HEK293 (cell line): ENCODE measurements around the gene MED25.

Source experiments
- IKZF3 ChIP-seq: fragments of 450-650 bp; IDR thresholded peaks from 2 replicates; pipeline ENCODE4 v1.5.0; 2018; ENCODE audit warnings: missing biosample characterization, mild to moderate bottlenecking, missing genetic modification characterization, moderate library complexity
- PBX3 ChIP-seq: sonication (generic); formaldehyde crosslinking; IDR thresholded peaks from 2 replicates; pipeline ENCODE4 v1.8.1; 2022; ENCODE audit warnings: mild to moderate bottlenecking, moderate library complexity, missing genetic modification reagents
- REST ChIP-seq: fragments of 450-650 bp; formaldehyde crosslinking; IDR thresholded peaks from 2 replicates; pipeline ENCODE4 v1.5.1; 2016; ENCODE audit warnings: missing biosample characterization, missing genetic modification characterization
- WT1 ChIP-seq: fragments of 450-650 bp; formaldehyde crosslinking; IDR thresholded peaks from 2 replicates; pipeline ENCODE4 v1.5.1; 2016; ENCODE audit warnings: missing biosample characterization, missing genetic modification characterization
- ZFHX2 ChIP-seq: fragments of 450-650 bp; formaldehyde crosslinking; conservative IDR thresholded peaks from 2 replicates; pipeline ENCODE4 v1.5.1; 2016; ENCODE audit warnings: missing biosample characterization, missing genetic modification characterization
- ZFP69B ChIP-seq: fragments of 450-650 bp; formaldehyde crosslinking; IDR thresholded peaks from 2 replicates; pipeline ENCODE4 v1.5.1; 2016; ENCODE audit warnings: missing biosample characterization, missing genetic modification characterization
- ZNF140 ChIP-seq: fragments of 450-650 bp; formaldehyde crosslinking; IDR thresholded peaks from 2 replicates; pipeline ENCODE4 v1.5.1; 2016; ENCODE audit warnings: missing biosample characterization, missing genetic modification characterization
- ZNF146 ChIP-seq: fragments of 450-650 bp; formaldehyde crosslinking; IDR thresholded peaks from 2 replicates; pipeline ENCODE4 v1.5.1; 2016; ENCODE audit warnings: missing biosample characterization, missing genetic modification characterization
- ZNF184 ChIP-seq: fragments of 450-650 bp; IDR thresholded peaks from 2 replicates; pipeline ENCODE4 v1.5.1; 2018; ENCODE audit warnings: missing biosample characterization, mild to moderate bottlenecking, missing genetic modification characterization
- ZNF2 ChIP-seq: fragments of 450-650 bp; formaldehyde crosslinking; IDR thresholded peaks from 2 replicates; pipeline ENCODE4 v1.5.1; 2016; ENCODE audit warnings: missing biosample characterization, missing genetic modification characterization
- ZNF214 ChIP-seq: fragments of 450-650 bp; formaldehyde crosslinking; IDR thresholded peaks from 2 replicates; pipeline ENCODE4 v1.5.1; 2017; ENCODE audit warnings: missing biosample characterization, mild to moderate bottlenecking, missing genetic modification characterization, borderline replicate concordance
- ZNF324 ChIP-seq: fragments of 450-650 bp; formaldehyde crosslinking; IDR thresholded peaks from 2 replicates; pipeline ENCODE4 v1.5.1; 2016; ENCODE audit warnings: missing biosample characterization, missing genetic modification characterization
- ZNF341 ChIP-seq: fragments of 450-650 bp; formaldehyde crosslinking; IDR thresholded peaks from 2 replicates; pipeline ENCODE4; 2016; ENCODE audit warnings: low read depth, missing biosample characterization, missing genetic modification characterization
- ZNF366 ChIP-seq: fragments of 450-650 bp; formaldehyde crosslinking; conservative IDR thresholded peaks from 2 replicates; pipeline ENCODE4 v1.5.1; 2016; ENCODE audit warnings: missing biosample characterization, missing genetic modification characterization
- ZNF501 ChIP-seq: fragments of 450-650 bp; formaldehyde crosslinking; IDR thresholded peaks from 2 replicates; pipeline ENCODE4 v1.5.1; 2016; ENCODE audit warnings: missing biosample characterization, missing genetic modification characterization
- ZNF518A ChIP-seq: fragments of 450-650 bp; formaldehyde crosslinking; conservative IDR thresholded peaks from 2 replicates; pipeline ENCODE4 v1.5.1; 2016; ENCODE audit warnings: low read depth, missing biosample characterization, missing genetic modification characterization
- ZNF544 ChIP-seq: fragments of 450-650 bp; formaldehyde crosslinking; IDR thresholded peaks from 2 replicates; pipeline ENCODE4 v1.5.0; 2017; ENCODE audit warnings: missing biosample characterization, missing genetic modification characterization
- ZNF560 ChIP-seq: fragments of 450-650 bp; formaldehyde crosslinking; IDR thresholded peaks from 2 replicates; pipeline ENCODE4 v1.5.1; 2017; ENCODE audit warnings: missing biosample characterization, missing genetic modification characterization, borderline replicate concordance
- ZNF571 ChIP-seq: fragments of 450-650 bp; formaldehyde crosslinking; IDR thresholded peaks from 2 replicates; pipeline ENCODE4 v1.5.0; 2017; ENCODE audit warnings: missing biosample characterization, missing genetic modification characterization
- ZNF600 ChIP-seq: fragments of 450-650 bp; formaldehyde crosslinking; IDR thresholded peaks from 2 replicates; pipeline ENCODE4 v1.5.1; 2016; ENCODE audit warnings: missing biosample characterization, missing genetic modification characterization
- ZNF623 ChIP-seq: fragments of 450-650 bp; formaldehyde crosslinking; IDR thresholded peaks from 2 replicates; pipeline ENCODE4 v1.5.1; 2016; ENCODE audit warnings: missing biosample characterization, missing genetic modification characterization
- ZNF654 ChIP-seq: fragments of 450-650 bp; formaldehyde crosslinking; IDR thresholded peaks from 2 replicates; pipeline ENCODE4 v1.5.1; 2016; ENCODE audit warnings: low read depth, missing biosample characterization, missing genetic modification characterization
- ZNF660 ChIP-seq: fragments of 450-650 bp; IDR thresholded peaks from 2 replicates; pipeline ENCODE4 v1.5.1; 2018; ENCODE audit warnings: missing biosample characterization, mild to moderate bottlenecking, missing genetic modification characterization
- ZNF704 ChIP-seq: fragments of 450-650 bp; formaldehyde crosslinking; IDR thresholded peaks from 2 replicates; pipeline ENCODE4 v1.5.1; 2016; ENCODE audit warnings: missing biosample characterization, missing genetic modification characterization
- ZSCAN4 ChIP-seq: fragments of 450-650 bp; formaldehyde crosslinking; IDR thresholded peaks from 2 replicates; pipeline ENCODE4 v1.5.1; 2017; ENCODE audit warnings: missing biosample characterization, missing genetic modification characterization
- TF ChIP-seq, protein P1 (sequence below): fragments of 450-650 bp; formaldehyde crosslinking; IDR thresholded peaks from 2 replicates; pipeline ENCODE4 v1.5.1; 2016; ENCODE audit warnings: missing biosample characterization, missing genetic modification characterization

The MED25 gene

GRCh38 chr19:49877020-49877878 is 59.2 kb downstream of the MED25 start, which contains the start of the genes AKT1S1 and TBC1D17 (continued):
- 0 out of 2 replicates have a peak, but pooled peaks have one; percentile 18 for TF ChIP-seq ZSCAN4 (tag by site-specific recombination)
- TF ChIP-seq IKZF3 (tag by site-specific recombination) = peak; percentile 87
- TF ChIP-seq, protein P1, sequence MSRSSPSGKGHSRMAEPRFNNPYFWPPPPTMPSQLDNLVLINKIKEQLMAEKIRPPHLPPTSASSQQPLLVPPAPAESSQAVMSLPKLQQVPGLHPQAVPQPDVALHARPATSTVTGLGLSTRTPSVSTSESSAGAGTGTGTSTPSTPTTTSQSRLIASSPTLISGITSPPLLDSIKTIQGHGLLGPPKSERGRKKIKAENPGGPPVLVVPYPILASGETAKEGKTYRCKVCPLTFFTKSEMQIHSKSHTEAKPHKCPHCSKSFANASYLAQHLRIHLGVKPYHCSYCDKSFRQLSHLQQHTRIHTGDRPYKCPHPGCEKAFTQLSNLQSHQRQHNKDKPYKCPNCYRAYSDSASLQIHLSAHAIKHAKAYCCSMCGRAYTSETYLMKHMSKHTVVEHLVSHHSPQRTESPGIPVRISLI (tag by site-specific recombination) = no peak
- TF ChIP-seq ZFP69B (tag by site-specific recombination) = 0 out of 2 replicates have a peak, but pooled peaks have one; percentile 20
- TF ChIP-seq REST (tag by site-specific recombination) = no peak
- peak; percentile 25; the same call in 1 of the 2 replicates for TF ChIP-seq ZNF366
- TF ChIP-seq ZFHX2 (tag by site-specific recombination) = peak; percentile 93
- TF ChIP-seq ZNF560 = no peak
- no peak for TF ChIP-seq ZNF600 (tag by site-specific recombination)
- peak; percentile 66 for TF ChIP-seq PBX3 (CRISPR knock-in tag)
- TF ChIP-seq ZNF184 (tag by site-specific recombination) = no peak
- TF ChIP-seq ZNF501 (tag by site-specific recombination) = no peak; the same call in none of the 2 replicates
- no peak for TF ChIP-seq ZNF544 (tag by site-specific recombination)
- TF ChIP-seq ZNF214 (tag by site-specific recombination) = no peak
- TF ChIP-seq ZNF654 (tag by site-specific recombination) = no peak
- TF ChIP-seq WT1 (tag by site-specific recombination) = peak; percentile 30
- no peak for TF ChIP-seq ZNF704
- TF ChIP-seq ZNF571 (tag by site-specific recombination) = no peak
- peak; percentile 51; the same call in 1 of the 2 replicates for TF ChIP-seq ZNF518A (tag by site-specific recombination)
- peak; percentile 69 for TF ChIP-seq ZNF341 (tag by site-specific recombination)
- TF ChIP-seq ZNF140 (tag by site-specific recombination) = no peak
- no peak; the same call in 1 of the 2 replicates for TF ChIP-seq ZNF324 (tag by site-specific recombination)
- no peak for TF ChIP-seq ZNF146
- no peak; the same call in 1 of the 2 replicates for TF ChIP-seq ZNF623 (tag by site-specific recombination)
- 0 out of 2 replicates have a peak, but pooled peaks have one; percentile 14 for TF ChIP-seq ZNF2
- TF ChIP-seq ZNF660 (tag by site-specific recombination) = peak; percentile 44
